Muscle of arm (tissue), 12 donors: ENCODE data around the gene TBC1D8. TPM values are rescaled to one million over a fixed set of nuclear protein-coding genes. Genes with fewer than 3 reads are reported as not detected.
A peak's percentile ranks its signal among the peaks of the same experiment; 100 is the strongest.

Experiments
- DNase-seq: peaks from one replicate; pipeline ENCODE4 v3.0.0-alpha.2; 2013
- polyA plus RNA-seq, 12 donors: library from polyadenylated mRNA; unstranded; fragments of 120-200 nt; gene quantifications; one replicate each; pipeline ENCODE4 v1.2.1, GENCODE V29; 2013; ENCODE audit not compliant: insufficient read length in 12 of 12

TBC1D8 gene
- polyA plus RNA-seq, 12 donors, result 9.0 to 30.2 (median 21.5) TPM; not detected in 1

DNA sequence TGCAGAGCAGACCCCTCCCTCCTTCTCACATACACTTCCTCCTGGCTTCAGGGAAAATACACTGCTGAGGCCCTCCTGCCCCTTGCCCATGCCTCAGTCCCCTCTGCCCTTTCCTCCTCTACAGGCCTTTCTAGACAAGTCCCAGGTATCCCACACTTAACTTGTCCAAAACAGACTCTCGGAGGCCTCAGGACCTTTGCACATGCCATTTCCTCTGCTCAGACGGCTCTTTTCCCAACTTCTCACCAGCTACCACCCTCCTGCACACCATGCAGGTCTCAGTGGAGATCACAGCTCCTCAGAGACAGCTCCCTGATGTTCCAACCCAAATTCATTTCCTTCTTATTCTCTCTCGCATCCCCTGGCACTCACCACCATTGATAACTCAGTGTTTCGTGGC, 11.7 kb downstream of the TBC1D8 start:
- no peak for DNase-seq

DNA sequence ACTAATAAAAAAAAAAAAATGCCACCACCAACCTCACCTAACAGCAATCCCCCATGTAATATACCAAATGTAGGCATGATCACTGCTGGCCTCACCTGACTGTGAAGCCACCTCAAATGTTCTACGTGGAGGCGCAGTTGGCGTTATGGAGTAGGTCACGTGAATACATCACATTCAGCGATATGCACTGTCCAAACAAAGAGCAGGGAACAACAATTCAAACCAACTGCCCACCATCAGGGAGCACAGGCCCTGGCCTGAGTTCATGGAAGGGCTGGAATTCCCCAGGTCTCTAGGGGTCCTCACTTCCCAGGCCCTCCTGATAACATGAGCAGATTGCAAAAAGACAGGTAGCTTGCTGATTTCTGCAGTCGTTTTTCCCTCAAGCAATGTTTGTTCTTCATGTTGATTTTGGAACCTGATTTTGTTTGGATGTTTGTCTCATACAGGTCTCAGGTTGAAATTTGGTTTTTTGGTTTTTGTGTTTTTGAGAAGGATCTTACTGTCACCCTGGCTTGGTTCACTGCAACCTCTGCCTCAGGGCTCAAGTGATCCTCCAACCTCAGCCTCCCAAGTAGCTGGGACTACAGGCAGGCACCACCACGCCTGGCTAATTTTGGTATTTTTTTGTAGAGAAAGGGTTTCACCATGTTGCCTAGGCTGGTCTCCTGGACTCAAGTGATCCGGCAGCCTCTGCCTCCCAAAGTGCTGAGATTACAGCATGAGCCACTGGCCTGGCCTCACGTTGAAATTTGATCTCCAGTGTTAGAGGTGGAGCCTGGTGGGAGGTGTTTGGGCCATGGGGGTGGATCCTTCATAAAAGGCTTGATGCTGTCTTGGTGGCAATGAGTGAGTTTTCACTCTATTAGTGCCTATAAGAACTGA, 15.5 kb downstream of the TBC1D8 start:
- no peak for DNase-seq

DNA sequence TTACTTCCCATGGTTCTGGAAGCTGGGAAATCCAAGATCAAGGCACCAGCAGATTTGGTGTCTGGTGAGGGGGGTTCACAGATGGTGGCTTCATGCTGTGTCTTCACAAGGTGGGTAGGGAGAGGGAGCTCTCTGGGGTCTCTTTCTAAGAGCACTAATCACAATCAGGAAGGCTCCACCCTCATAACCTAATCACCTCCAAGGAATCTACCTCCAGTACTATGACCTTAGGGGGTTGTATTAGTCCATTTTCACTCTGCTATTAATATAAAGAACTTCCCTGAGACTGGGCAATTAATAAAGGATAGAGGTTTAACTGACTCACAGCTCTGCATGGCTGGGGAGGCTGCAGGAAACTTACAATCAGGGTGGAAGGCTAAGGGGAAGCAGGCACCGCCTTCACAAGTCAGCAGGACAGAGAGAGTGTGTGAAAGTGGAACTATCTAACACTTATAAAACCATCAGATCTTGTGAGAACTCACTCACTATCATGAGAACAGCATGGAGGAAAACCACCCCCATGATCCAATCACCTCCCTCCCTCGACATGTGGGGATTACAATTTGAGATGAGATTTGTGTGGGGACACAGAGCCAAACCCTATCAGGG, 17.6 kb downstream of the TBC1D8 start:
- no peak for DNase-seq

DNA sequence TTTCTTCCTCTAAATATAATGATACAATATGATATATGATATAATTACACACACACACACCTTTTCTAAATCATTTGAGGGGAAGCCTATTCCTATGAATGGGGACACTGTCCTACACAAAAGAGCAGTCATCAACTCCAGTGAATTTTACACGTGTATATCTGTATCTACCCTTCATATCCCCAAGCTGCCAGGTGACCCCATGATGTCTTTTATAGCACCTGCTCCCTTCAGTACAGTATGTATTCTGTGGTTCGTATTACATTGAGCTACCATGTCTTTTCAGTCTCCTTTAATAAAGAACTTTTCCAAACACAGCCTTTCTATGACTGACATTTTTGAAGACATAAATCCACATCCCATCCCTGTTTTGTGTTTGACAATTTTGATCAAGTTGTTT, 19.0 kb downstream of the TBC1D8 start:
- DNase-seq, result no peak

DNA sequence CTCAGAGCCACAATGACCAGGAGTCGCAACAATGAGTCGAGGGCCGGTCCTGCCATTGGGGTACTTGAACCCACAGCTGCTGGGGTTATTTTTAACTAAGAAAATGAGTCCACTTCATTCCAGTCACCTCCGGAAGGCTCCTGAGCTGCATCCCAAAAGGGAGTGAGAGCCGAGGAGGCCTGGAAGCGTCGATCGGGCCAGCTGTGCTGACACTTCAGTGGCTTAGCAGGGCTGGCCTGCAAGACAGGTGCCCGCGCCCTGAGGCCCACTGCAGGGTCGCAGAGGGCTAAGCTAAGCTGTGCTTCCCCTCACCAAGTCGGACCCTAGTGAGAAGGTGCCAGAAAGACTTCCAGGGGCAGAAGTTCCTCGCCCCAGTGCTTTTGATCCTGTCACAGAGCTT, 21.1 kb downstream of the TBC1D8 start:
- DNase-seq, result no peak

GRCh38 chr2:101127319-101128056, 23.7 kb downstream of the TBC1D8 start:
- DNase-seq, result no peak

DNA sequence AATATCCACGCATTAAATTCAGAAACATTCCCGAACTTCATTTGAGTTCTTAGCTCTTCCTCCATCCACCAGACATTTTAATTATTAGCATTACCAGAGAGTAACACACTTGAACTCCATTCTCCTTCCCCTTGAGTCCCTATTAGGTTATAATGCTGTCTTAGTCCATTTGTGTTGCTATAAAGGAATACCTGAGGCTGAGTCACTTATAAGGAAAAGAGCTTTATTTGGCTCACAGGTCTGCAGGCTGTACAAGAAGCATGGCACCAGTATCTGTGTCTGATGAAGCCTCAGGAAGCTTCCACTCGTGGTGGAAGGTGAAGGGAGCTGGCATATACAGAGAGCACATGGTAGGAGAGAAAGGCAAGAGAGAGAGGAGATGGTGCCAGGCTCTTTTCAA, 25.4 kb downstream of the TBC1D8 start:
- DNase-seq, result no peak

- no peak for DNase-seq
Measured at GRCh38 chr2:101125374-101125773, 25.8 kb downstream of the TBC1D8 start.

DNA sequence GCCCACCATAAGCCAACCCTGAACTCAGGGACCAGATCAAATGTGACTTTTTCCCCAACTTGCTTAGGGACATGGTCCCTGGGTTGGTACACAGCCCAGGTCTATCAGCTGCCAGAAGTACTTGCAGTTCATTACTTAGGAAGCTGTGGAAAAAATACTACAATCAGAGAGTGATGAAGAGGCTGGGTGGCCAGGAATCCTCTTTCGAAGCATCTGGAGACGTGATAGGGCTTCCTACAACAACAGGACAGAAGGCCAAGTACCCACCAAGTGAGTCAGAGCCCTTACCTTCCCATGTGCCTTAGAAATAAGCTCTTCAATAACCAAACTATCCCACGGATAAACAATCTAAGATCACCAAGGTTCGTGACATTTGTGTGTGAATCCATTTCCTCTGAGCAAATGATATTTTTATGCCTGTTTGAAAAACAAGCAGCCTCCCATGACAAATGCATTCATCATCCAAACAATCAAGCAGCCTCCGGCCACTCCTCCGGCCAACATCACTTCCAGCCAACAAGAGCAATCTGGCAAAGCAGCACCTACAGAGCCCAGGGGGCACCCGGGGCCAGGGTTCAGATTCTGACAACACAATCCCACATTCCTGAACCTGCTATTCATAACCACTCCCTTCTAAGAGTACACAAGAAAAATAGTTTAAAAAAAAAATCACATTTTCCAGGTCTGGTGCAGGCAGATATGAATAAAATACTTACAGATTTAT, 26.4 kb downstream of the TBC1D8 start:
- peak; percentile 43 for DNase-seq

DNA sequence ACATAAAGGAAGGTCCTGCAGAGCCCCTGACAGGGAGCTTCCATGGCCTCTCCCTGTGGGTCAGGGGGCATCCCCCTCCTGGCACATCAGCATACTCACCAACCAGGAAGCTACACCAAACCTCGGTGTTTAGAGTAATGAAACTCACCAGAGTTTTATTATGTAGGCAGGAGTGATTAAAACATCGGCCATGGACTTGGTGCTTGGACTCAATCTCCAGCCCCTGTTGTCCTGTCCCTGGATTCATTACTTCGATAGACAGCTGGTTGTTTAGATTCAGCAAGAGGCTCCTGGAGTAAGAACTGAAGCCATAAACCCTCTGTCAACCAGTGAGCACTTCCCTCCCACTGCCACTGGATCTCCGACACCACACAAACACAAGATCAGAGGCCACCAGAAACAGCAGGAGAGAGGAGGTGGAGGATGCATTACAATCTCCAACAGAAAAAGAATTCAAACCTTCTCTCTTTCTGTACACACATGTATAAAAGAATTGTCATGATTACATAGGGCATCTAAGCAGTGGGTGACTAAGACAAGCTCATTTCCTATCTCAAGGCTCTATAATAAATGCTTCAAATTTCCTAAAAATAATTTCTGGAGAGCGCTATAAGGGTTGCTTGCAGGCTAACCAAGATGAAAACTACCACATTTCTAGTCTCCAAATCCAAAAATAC, 27.2 kb downstream of the TBC1D8 start:
- DNase-seq, result no peak

GRCh38 chr2:101121174-101121573, 30.0 kb downstream of the TBC1D8 start:
- no peak for DNase-seq

GRCh38 chr2:101120124-101120996, 30.8 kb downstream of the TBC1D8 start:
- no peak for DNase-seq

GRCh38 chr2:101119431-101119830, 31.8 kb downstream of the TBC1D8 start:
- DNase-seq, result no peak

DNA sequence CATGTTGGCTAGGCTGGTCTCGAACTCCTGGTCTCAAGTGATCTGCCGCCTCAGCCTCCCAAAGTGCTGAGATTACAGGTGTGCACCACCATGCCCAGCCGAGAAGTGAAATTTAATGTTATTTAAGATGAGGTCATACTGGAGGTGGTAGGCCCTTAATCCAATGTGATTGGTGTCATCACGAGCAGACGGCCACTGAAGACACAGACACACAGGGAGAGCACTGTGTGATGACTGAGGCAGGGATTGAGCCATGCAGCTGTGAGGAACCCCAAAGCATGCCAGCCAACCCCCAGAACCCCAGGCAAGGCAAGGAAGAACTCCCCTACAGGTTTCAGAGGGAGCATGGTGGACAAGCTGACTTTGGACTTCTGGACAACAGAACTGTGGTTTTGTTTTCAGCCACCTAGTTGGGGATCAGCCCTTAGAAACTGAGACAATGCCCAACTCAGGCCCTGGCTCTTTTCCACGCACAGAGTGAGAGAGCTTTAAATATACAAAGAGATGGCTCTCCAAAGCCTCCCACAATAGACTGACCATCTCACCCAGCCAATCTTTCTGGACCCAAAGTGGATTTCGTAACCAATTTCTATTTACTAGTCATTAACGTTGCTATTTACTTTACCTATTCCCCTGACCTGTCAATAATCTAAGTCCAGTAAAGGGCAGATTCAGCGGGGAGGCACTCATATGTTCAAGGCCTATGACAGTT, 34.2 kb downstream of the TBC1D8 start:
- no peak for DNase-seq

GRCh38 chr2:101116348-101116747, 34.8 kb downstream of the TBC1D8 start:
- DNase-seq, result no peak

DNA sequence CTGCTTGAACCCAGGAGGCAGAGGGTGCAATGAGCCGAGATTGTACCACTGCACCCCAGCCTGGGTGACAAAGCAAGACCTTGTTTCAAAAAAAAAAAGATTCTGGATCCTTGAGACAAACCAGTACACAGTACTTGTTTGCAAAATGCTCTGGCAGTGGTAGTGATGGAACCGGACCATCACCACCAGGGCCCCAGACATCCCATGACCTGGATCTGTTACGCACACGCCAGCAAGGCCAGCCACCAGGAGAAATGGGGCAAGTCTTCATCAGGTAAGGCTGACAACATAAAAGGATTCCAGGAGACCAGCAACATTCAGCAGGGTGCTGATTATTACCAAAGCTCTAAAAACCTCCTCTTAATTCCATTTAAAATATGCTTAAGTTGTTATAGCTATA, 35.5 kb downstream of the TBC1D8 start:
- DNase-seq, result no peak

GRCh38 chr2:101114815-101115214, 36.4 kb downstream of the TBC1D8 start:
- DNase-seq, result no peak

DNA sequence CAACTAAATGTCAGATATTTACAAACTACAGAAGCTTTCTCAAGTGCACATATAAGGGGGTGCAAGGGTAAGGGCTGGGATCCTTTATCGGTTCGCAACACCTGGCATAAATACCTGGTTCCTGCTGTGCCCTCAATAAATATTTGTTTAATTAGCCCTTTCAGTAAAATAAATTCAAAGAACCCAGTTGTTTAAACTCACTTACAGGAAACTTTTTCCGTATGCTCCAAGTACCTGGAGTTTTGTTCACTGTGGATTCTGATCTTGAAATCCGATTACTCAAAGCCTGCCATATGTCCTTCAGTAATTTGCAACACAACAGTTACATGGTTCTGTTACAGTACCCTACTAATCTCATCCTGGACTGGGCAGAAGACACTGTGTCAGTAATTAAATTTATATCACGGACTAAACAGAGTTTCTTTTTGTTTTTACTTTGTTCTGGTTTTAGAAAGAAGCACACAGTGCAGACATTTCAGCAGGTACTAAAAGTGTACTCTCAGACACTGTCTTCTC, 36.9 kb downstream of the TBC1D8 start:
- no peak for DNase-seq
